HCT116 (cell line): ENCODE measurements around the gene SYNDIG1. TPM values are rescaled to one million over a fixed set of nuclear protein-coding genes. Genes with fewer than 3 reads are reported as not detected.

Experiments
- ATAC-seq: fragments of 200-7000 bp; cut with Tn5 transposase; 2 replicates; pipeline ENCODE4 v1.9.1; 2020; ENCODE audit warnings: mild to moderate bottlenecking, moderate library complexity
- BruUV-seq: library from RNA; stranded (reverse); fragments of 400-500 nt; replicated peaks from 2 replicates; lab custom pipeline; 2021; lab: Mats Ljungman, UMichigan
- CTCF ChIA-PET: fragments of 300-600 bp; sonication (Branson Sonifier 250); formaldehyde crosslinking; loops from one replicate; lab custom pipeline; 2021; ENCODE audit warnings: antibody characterized with exemption; lab: Charles Lee
- POLR2A ChIA-PET: fragments of 300-600, 350-600 bp; sonication (Branson Sonifier 250); formaldehyde crosslinking; loops from one replicate; lab custom pipeline; 2021; ENCODE audit warnings: antibody characterized with exemption; lab: Charles Lee
- RAD21 ChIA-PET, 2 experiments: fragments of 300-600 bp; sonication (Branson Sonifier 250); formaldehyde crosslinking; loops; one replicate each; lab custom pipeline; 2023; ENCODE audit warnings: low total read pairs in 2 of 2; ENCODE audit not compliant: uncharacterized antibody in 2 of 2, unreplicated experiment in 2 of 2, low non-redundant PET in 1 of 2; lab: Charles Lee
- DNase-seq: peaks from one replicate; pipeline ENCODE4 v3.0.0-alpha.2; 2010; ENCODE audit warnings: low read depth, low spot score
- H2AFZ ChIP-seq: fragments of 200-600 bp; shearing (Covaris generic), sonication (generic); 2 replicates; pipeline ENCODE4 v1.6.1; 2017; ENCODE audit warnings: low read depth, mixed run types, mixed read lengths, antibody characterized with exemption, low read length; ENCODE audit not compliant: poor library complexity, severe bottlenecking
- H3K27ac ChIP-seq: 2 replicates; pipeline ENCODE4 v1.5.1; 2012; ENCODE audit warnings: low read depth, low read length
- H3K27me3 ChIP-seq: fragments of 200-600 bp; sonication (generic); 2 replicates; pipeline ENCODE4 v1.6.1; 2016; ENCODE audit warnings: mixed run types, low read length, mixed read lengths; ENCODE audit not compliant: insufficient read depth
- H3K36me3 ChIP-seq, 2 experiments: fragments of 200-500 bp in 1 of 2; fragments of 200-600 bp in 1 of 2; sonication (Bioruptor generic) in 1 of 2; sonication (generic) in 1 of 2; 2 replicates each; pipeline versions ENCODE4 v1.5.1 to v1.6.1; 2014 to 2016; ENCODE audit warnings: low read length in 2 of 2, inconsistent platforms in 1 of 2, mixed read lengths in 1 of 2, mixed run types in 1 of 2; ENCODE audit not compliant: insufficient read depth in 2 of 2, control insufficient read depth in 1 of 2
- H3K4me1 ChIP-seq, 2 experiments: fragments of 200-600 bp in 1 of 2; sonication (generic) in 1 of 2; 2 replicates each; pipeline versions ENCODE4 v1.5.1 to v1.6.1; 2012 to 2017; ENCODE audit warnings: low read length in 2 of 2, inconsistent platforms in 1 of 2, mild to moderate bottlenecking in 1 of 2, mixed read lengths in 1 of 2, mixed run types in 1 of 2, moderate library complexity in 1 of 2; ENCODE audit not compliant: insufficient read depth in 2 of 2, control insufficient read depth in 1 of 2
- H3K4me2 ChIP-seq: fragments of 200-600 bp; sonication (generic); 2 replicates; pipeline ENCODE4 v1.6.1; 2017; ENCODE audit warnings: mixed run types, low read length, mixed read lengths
- H3K4me3 ChIP-seq, 2 experiments: fragments of 200-600 bp in 1 of 2; sonication (generic) in 1 of 2; replicated peaks in 1 of 2; 2 replicates each; pipeline ENCODE4 v1.5.1; 2011 to 2016; ENCODE audit warnings: low read length in 2 of 2, control low read depth in 1 of 2, low read depth in 1 of 2, mild to moderate bottlenecking in 1 of 2, mixed read lengths in 1 of 2, mixed run types in 1 of 2
- H3K79me2 ChIP-seq: fragments of 200-600 bp; sonication (generic); 2 replicates; pipeline ENCODE4 v1.6.1; 2017; ENCODE audit warnings: mild to moderate bottlenecking, mixed run types, low read length, moderate library complexity, mixed read lengths; ENCODE audit not compliant: insufficient read depth
- H3K9ac ChIP-seq: fragments of 200-600 bp; sonication (generic); 2 replicates; pipeline ENCODE4 v1.6.1; 2016; ENCODE audit warnings: low read length, mixed read lengths
- H3K9me2 ChIP-seq: fragments of 200-600 bp; sonication (generic), shearing (Covaris generic); 2 replicates; pipeline ENCODE4 v1.6.1; 2017; ENCODE audit warnings: mixed run types, mild to moderate bottlenecking, moderate library complexity; ENCODE audit not compliant: insufficient read depth
- H3K9me3 ChIP-seq, 2 experiments: fragments of 200-500 bp in 1 of 2; fragments of 200-600 bp in 1 of 2; sonication (Bioruptor generic) in 1 of 2; sonication (generic) in 1 of 2; 2 replicates each; pipeline ENCODE4 v1.6.1; 2014 to 2017; ENCODE audit warnings: low read length in 2 of 2, mixed read lengths in 2 of 2, inconsistent platforms in 1 of 2, low read depth in 1 of 2, mild to moderate bottlenecking in 1 of 2, mixed run types in 1 of 2, moderate library complexity in 1 of 2; ENCODE audit not compliant: control insufficient read depth in 1 of 2, insufficient read depth in 1 of 2
- H4K20me1 ChIP-seq: fragments of 200-600 bp; sonication (generic), shearing (Covaris generic); 2 replicates; pipeline ENCODE4 v1.6.1; 2017; ENCODE audit warnings: mixed run types, mild to moderate bottlenecking, moderate library complexity; ENCODE audit not compliant: insufficient read depth
- CBX3 ChIP-seq: IDR thresholded peaks from 2 replicates; pipeline ENCODE4 v1.6.1; 2012; ENCODE audit warnings: low read depth
- ELF1 ChIP-seq: IDR thresholded peaks from 2 replicates; pipeline ENCODE4 v1.6.1; 2012; ENCODE audit warnings: low read depth, borderline replicate concordance
- EZH2 ChIP-seq: fragments of 200-600 bp; sonication (generic); IDR thresholded peaks from 2 replicates; pipeline ENCODE4 v1.6.1; 2017; ENCODE audit warnings: antibody characterized with exemption, mixed run types
- JUND ChIP-seq: IDR thresholded peaks from 2 replicates; pipeline ENCODE4 v1.6.1; 2012
- POLR2AphosphoS5 ChIP-seq: IDR thresholded peaks from 2 replicates; pipeline ENCODE4 v1.6.1; 2011; ENCODE audit warnings: mild to moderate bottlenecking, low read depth, low read length, moderate library complexity
- SRF ChIP-seq: IDR thresholded peaks from 2 replicates; pipeline ENCODE4 v1.6.1; 2012; ENCODE audit warnings: low read depth
- TCF7L2 ChIP-seq: IDR thresholded peaks from 2 replicates; pipeline ENCODE4 v1.7.0; 2011; ENCODE audit warnings: borderline replicate concordance, inconsistent platforms; ENCODE audit not compliant: insufficient read depth, insufficient read length; ENCODE audit errors: extremely low read depth
- YY1 ChIP-seq: IDR thresholded peaks from 2 replicates; pipeline ENCODE4 v1.6.1; 2011; ENCODE audit warnings: low read length, low read depth, moderate library complexity, mild to moderate bottlenecking; ENCODE audit not compliant: insufficient replicate concordance; ENCODE audit errors: extremely low read depth
- intact Hi-C: fragments of 100-400 bp; cut with micrococcal nuclease; formaldehyde crosslinking; loops from 2 replicates; pipeline ENCODE4 v1.10.0; 2022
- total RNA-seq: library from RNA; stranded (reverse); gene quantifications from one replicate; pipeline ENCODE4 v1.2.1, GENCODE V29; 2021; ENCODE audit not compliant: unreplicated experiment
- TF ChIP-seq, protein P1 (sequence below): IDR thresholded peaks from 2 replicates; pipeline ENCODE4 v1.6.1; 2012
- TF ChIP-seq, protein P2 (sequence below): IDR thresholded peaks from 2 replicates; pipeline ENCODE4 v1.6.1; 2012

SYNDIG1 gene
- total RNA-seq, 1 experiment from 2014 or later: not detected

GRCh38 chr20:24472426-24472825, 3.0 kb downstream of the SYNDIG1 start:
- no peak overlapping the region for H3K27ac ChIP-seq
- RAD21 ChIA-PET: no interaction called here
- H4K20me1 ChIP-seq: no peaks in the 10 kb centered on the region; the same call in 1 of the 2 replicates
- H3K9me2 ChIP-seq: no peaks in the 10 kb centered on the region
- CTCF ChIA-PET: no interaction called here
- H3K27me3 ChIP-seq: peaks cover 15% of the 10 kb centered on the region; the same call in 1 of the 2 replicates
- no peak overlapping the region for H3K9ac ChIP-seq
- no peak overlapping the region for H3K4me2 ChIP-seq
- no peak for DNase-seq
- no peak overlapping the region for H2AFZ ChIP-seq
- no peaks in the 10 kb centered on the region for H3K79me2 ChIP-seq
- H3K36me3 ChIP-seq: no peaks in the 10 kb centered on the region
- ATAC-seq: no peak
- no peaks in the 10 kb centered on the region for H3K9me3 ChIP-seq
- POLR2A ChIA-PET: no interaction called here
- no peak overlapping the region for H3K4me3 ChIP-seq
- BruUV-seq: no TSS peak
- no peak for TF ChIP-seq TCF7L2
- no peak for TF ChIP-seq CBX3
- intact Hi-C loops: no loop called here
- no peaks in the 10 kb centered on the region for H3K4me1 ChIP-seq

DNA sequence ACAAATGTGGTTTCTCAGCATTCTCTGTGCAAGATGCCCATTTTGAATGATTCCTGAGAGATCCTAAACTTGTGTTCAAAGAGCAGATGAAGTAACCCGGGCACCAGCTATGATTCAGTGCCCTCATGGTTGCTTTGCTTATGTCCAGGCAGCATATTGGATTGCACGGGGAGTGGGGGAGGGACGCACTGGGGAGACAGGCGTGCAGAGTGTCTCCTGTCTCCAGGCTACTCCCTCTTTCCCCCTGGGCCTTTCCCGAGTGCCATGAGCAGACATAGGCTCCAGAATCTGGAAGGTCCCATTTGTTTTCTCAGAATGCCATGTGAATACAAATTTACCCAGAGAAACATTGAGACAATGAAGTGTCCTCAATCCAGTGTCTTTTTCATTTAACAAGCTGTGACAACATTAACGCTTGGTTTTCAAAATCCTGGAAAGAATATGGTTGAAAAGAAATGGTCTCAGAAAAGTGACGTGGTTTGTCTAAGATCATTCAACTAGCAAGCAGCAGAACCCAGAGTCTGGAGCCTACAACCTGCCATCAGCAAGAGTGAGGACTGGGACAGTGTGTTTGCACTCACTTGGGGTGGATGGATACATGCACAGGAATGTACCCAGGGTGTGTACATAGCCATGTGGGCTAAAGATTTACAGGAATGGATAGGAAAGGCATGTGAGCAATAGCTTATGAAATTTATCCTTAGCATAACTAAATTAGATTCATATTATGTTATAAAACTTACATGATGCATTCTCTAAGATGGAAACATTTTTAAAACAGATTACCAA, 4.2 kb downstream of the SYNDIG1 start:
- Histone ChIP-seq H3K27me3 (peaks cover 15% of the 10 kb centered on the region; the same call in 1 of the 2 replicates), H3K27ac (no peak overlapping the region), H3K9me2 (no peaks in the 10 kb centered on the region), H3K4me3 (no peak overlapping the region), H3K9ac (no peak overlapping the region), H3K4me1 (no peaks in the 10 kb centered on the region), H3K9me3 (no peaks in the 10 kb centered on the region), H3K36me3 (no peaks in the 10 kb centered on the region), H3K4me2 (no peak overlapping the region), H4K20me1 (no peaks in the 10 kb centered on the region; the same call in 1 of the 2 replicates), H3K79me2 (no peaks in the 10 kb centered on the region)
- POLR2A ChIA-PET: no interaction called here
- BruUV-seq: no TSS peak
- RAD21 ChIA-PET: no interaction called here
- ATAC-seq: no peak
- CTCF ChIA-PET: no interaction called here
- intact Hi-C loops: no loop called here
- no peak for DNase-seq
- TF ChIP-seq POLR2AphosphoS5 (no peak), ELF1 (no peak), EZH2 (no peak), JUND (no peak), TCF7L2 (no peak), YY1 (no peak), SRF (no peak)
- TF ChIP-seq, protein P1, sequence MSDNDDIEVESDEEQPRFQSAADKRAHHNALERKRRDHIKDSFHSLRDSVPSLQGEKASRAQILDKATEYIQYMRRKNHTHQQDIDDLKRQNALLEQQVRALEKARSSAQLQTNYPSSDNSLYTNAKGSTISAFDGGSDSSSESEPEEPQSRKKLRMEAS: no peak
- TF ChIP-seq, protein P2, sequence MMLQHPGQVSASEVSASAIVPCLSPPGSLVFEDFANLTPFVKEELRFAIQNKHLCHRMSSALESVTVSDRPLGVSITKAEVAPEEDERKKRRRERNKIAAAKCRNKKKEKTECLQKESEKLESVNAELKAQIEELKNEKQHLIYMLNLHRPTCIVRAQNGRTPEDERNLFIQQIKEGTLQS: no peak
- TF ChIP-seq, all 23 proteins: peak for 0
- no peak overlapping the region for H2AFZ ChIP-seq
